NOMO-1 treated with DMSO at 0.1 percent for 48 hours (cell line): Measurements from ENCODE around the gene PCDHGA11.
"Not testable (repeated sequence)": the region's sequence is repeated elsewhere in the genome, so short reads cannot be mapped to it uniquely, and the experiment has no call there.

Experiments used
- DNase-seq: peaks from one replicate; lab custom pipeline; 2025; ENCODE audit not compliant: unreplicated experiment; lab: John Stamatoyannopoulos, UW

Gene PCDHGA11

GRCh38 chr5:141430332-141431113 is 9.7 kb downstream of the PCDHGA11 start, which contains the start of gene PCDHGA12:
Gene PCDHGA12, plus strand, starts transcription at chr5:141430507. Its CDS starts 253 bp downstream, at chr5:141430760.
- DNase-seq: peak; percentile 52

- DNase-seq: no peak
These were observed 10.4 kb downstream of the PCDHGA11 start for GRCh38 chr5:141431286-141431685.

- not testable (repeated sequence) for DNase-seq
These were observed 11.5 kb downstream of the PCDHGA11 start for GRCh38 chr5:141432308-141432707.

- DNase-seq: not testable (repeated sequence)
These were observed 11.9 kb downstream of the PCDHGA11 start for GRCh38 chr5:141432726-141433125.

GRCh38 chr5:141434006-141434405 is 13.2 kb downstream of the PCDHGA11 start:
- DNase-seq: no peak

- no peak for DNase-seq
These were observed 16.4 kb downstream of the PCDHGA11 start for GRCh38 chr5:141437221-141437620.

- DNase-seq: no peak
These were observed 18.7 kb downstream of the PCDHGA11 start for GRCh38 chr5:141439411-141440141.

GRCh38 chr5:141440341-141440740 is 19.5 kb downstream of the PCDHGA11 start:
- no peak for DNase-seq

- no peak for DNase-seq
These were observed 20.8 kb downstream of the PCDHGA11 start for GRCh38 chr5:141441571-141442170.

- no peak for DNase-seq
These were observed 44.5 kb downstream of the PCDHGA11 start for GRCh38 chr5:141465351-141465750.
